Dermis blood vessel endothelial cell (primary cell): ENCODE measurements around the gene RARRES2. TPM values are rescaled to one million over a fixed set of nuclear protein-coding genes. Genes with fewer than 3 reads are reported as not detected.
A peak's percentile ranks its signal among the peaks of the same experiment; 100 is the strongest.
"Not testable (repeated sequence)": the region's sequence is repeated elsewhere in the genome, so short reads cannot be mapped to it uniquely, and the experiment has no call there.

Experiments used
- DNase-seq: peaks from one replicate; pipeline ENCODE4 v3.0.0; 2010
- total RNA-seq: library from RNA; depleted of rRNA; stranded (reverse); fragments of >200 nt; gene quantifications from 2 replicates; pipeline ENCODE4 v1.2.3, GENCODE V29; 2014

The RARRES2 gene
- 0.65 and 1.9 TPM in 2 replicates for total RNA-seq

DNA sequence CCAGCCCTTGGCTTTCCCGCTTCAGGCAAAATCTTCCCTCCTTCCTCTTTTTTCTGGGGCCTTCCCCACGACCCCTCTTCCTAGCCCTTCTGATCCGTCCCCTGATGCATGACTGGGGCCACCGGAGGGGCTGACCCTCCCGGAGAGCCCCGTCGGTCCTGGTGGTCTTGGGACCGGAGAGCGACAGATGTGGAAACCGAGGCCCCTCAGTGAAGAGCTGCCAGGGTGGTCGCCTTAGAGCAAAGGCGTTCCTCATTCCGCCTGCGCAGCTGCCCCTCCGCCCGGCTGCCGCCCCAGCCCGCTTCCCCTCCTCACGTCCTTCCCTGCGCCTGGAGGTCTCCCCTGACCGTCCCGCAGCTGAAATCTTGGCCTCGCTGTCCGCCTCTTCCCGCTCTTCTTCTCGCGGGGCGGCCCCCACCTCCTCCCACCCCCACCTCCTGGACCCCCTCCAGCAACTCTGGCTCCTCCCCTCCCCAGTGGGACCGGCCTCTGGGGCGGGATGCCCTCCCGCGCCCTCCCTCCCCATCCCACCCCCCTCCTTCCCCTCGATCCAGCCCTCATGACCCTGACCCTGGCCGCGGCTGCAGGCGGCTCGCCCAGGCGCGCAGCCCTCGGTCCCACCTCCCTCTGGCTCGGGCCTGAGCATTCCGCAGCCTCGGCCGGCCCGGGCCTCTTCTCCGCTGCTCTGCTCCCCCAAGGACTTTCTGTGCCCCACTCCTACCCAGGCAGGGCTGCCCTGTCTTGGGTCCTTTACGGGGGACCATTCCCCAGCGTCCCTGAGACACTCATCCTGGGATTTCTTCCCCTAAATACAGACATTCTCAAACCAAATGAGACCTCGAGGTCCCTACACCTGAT, at the start of gene RARRES2:
RARRES2 (minus strand) TSS at position 367 of the 858 bp plus-strand sequence. CDS start 1,020 bp downstream, outside the sequence.
- no peak for DNase-seq

DNA sequence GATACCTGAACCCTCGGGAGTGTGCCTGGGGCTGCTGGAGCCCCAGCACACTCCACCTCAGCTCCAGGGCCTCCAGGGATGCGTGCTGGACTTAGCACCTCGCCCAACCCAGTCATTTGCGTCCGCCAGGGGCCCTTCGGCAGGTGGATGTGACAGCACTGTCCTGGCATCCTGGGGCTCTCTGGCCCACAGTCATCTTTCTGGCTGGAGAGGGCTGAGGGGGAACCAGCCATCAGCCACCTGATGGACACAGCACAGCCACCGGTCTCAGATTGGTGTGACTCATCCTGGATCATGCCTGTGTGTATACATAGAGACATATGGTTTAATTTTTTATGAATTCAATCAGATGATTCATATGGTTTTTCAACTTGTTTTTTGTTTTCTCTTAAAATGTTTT, 48.8 kb upstream of the RARRES2 start:
- DNase-seq, result no peak

DNA sequence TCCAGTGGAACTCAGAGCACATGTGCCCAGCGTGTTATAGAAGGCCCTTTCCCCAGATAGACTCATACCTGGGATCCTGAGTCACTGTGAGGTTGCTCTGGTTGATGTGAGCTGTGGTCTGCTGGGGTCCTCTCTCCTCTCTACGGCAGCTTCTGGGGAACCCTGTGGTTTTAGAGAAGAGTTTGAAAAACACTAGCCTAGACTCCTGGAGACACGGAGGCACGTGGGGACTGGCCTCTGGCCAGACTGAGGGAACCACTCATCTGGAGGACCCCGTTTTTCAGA, 48.0 kb upstream of the RARRES2 start:
- DNase-seq, result no peak

DNA sequence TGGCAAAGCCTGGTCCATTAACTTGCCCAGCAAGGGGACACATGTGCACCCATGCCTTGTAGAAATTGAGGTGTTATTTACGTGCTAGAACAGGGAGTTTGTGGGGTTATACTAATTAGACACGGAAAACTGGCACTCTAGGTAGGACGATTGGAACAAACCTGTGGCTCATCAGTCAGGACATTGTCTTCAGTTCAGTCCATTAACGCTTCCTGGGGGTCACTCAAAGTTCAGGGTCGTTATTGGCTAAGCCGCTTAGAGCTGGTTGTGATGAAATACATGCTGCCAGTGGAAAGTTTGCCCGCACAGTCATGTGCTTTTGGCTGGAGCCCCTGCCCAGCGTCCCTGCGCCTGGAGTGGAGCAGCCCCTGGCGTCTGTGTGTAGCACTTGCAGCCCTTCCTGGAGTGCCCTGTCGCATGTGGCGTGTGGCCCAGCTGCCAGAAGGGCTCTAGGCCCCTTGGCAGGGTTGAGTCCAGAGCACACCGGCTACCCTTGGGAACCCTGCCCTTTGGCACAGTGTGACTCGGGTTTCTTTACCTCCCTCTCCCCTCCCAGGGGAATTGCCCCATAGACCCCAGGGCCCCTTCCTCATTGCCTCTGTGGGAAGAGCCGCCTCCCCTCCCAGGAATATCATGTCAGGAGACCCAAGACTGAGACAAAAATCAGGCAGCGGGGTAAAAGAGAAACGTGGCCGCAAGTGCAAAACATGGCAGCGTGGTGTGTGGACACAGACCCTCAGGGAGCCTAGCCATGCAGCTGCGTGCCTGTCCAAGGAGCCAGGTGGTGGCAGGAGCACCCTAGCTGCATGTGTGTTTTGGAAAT, 47.5 kb upstream of the RARRES2 start:
- peak; percentile 75 for DNase-seq

DNA sequence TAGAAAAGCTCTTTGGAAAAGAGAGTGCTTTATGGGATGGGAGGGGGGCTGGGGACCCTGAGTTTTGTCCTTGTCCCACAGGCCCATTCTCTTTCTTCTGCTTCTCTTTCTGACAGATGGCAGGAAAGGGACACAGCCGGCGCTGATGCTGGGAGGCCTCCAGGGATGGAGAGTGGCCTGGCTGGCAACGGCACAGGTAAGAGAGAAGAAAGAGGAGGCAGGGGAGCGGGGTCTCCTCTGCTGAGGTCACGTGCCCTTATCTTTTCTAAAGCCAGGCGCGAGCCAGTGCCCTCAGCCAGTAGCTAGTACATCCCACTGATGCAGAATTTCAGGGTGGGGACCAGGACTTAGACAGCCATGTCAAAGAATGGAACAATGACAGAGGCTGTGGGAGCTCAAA, 46.9 kb upstream of the RARRES2 start:
- DNase-seq, result no peak

DNA sequence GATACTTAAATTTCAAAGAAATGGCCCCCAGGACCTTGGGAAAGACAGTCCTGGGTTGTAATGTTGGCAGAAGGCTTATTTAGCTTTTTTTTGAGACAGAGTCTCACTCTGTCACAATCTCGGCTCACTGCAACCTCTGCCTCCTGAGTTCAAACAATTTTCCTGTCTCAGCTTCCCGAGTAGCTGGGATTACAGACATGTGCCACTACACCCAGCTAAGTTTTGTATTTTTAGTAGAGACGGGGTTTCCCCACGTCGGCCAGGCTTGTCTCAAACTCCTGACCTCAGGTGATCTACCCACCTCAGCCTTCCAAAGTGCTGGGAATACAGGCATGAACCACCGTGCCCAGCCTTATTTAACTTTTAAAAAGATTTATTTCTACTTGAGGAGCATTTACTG, 44.5 kb upstream of the RARRES2 start:
- not testable (repeated sequence) for DNase-seq

DNA sequence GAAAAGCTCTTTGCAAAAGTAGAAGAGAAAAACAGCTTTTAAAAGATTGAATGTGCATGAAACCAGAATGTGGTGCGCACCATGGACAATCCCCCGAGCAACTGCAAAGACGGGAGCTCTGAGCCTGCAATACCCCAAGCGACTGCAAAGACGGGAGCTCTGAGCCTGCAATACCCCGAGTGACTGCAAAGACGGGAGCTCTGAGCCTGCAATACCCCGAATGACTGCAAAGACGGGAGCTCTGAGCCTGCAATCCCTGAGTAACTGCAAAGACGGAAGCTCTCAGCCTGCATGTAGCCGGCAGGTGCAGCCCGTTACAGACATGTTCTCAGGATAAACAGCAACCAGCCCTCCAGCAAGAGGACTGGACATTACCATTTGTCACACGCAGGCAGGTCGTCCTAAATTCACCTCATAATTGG, 43.9 kb upstream of the RARRES2 start:
- no peak for DNase-seq

DNA sequence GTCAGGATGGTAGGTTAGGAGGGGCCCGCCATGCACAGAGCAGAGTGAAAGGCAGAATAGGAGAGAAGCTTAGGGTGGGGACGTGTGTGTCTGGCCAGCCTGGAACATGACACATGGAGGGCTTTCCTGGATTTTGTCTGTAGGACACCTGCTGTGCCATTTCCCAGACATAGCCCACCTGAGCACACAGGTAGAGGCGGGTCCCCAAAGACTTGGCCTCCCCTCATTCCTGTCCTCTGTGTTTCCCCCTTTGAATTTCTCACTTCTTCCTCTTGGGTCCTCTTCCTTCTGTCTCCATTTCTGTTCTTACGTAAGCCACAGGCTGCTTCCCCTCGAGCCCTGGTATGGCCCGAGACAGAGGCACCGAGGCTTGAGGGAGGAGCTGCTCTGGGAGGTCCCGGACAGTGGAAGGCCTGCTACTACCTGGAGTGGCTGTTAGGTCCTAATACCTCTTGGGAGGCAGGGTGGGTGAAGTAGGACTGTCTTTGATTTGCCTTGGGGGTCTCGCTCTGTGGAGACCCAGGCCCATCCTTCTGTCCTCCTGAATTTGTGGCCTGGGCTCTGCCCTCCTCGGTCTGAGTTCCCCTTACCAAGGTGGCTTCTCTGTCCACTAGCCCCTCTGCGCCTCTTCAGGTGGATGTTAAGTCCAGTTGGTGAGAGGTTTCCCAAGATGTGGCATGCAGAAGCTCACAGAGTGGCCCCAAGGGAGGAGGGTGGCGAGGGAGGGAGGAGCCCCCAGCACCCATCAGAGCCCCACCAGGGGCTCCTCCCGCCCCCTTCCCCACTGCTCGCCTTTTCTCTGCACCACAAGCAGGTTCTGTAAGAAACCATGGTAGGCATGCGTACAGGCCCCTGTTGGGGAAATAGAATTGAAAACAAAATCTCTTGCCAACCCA, 43.2 kb upstream of the RARRES2 start:
- DNase-seq, result no peak

DNA sequence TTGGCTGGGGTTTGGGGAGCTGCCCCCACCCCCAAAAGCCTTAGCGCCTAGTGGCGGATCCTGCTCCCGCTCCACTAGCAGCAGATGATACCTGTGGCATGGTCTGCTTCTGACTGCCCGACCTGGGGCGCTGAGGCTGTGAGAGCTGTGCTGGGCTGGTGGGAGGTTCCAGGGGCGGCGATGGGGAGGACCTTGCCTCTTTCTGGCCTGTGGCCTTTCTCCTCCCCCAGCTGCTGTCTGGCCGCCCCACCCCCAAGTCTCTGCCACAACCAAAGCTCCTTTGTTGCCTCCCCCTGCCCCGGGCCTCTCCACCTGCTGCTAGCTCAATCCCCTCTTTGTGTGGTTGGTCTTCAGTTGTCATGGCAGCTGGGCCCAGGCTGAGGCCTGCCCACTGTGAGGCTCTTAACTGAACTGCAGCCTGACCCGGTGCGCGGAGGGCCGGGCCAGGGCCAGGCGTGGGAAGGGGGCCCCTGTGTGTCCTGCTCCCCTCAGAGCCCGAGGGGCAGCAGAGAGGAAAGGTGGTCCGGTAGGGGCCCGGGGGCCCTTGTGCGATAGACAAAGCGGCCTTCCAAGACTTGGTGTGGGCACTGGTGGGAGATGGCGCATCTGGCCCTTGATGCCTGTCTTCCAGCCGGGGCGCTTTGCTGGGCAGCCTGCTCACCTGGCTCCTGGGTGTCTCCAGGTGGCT, 42.4 kb upstream of the RARRES2 start:
- DNase-seq, result no peak

DNA sequence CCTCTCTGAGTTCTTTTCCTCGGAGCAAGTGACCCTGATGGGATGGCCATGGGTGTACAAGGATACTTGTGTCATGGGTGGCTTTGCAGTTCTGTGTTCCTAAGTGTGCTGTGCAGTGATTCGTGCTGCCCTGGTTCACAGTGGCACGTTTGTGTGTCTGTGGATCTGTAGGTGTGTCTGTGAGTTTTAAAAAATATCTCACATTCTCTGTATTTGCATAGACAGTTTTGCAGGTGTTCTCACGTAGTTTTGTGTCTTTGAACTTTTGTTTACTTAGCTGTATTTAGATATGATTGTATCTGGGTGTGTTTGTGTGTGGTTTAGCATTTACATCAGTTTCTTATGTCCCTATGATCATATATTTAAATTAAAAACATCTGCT, 41.4 kb upstream of the RARRES2 start:
- DNase-seq, result no peak

DNA sequence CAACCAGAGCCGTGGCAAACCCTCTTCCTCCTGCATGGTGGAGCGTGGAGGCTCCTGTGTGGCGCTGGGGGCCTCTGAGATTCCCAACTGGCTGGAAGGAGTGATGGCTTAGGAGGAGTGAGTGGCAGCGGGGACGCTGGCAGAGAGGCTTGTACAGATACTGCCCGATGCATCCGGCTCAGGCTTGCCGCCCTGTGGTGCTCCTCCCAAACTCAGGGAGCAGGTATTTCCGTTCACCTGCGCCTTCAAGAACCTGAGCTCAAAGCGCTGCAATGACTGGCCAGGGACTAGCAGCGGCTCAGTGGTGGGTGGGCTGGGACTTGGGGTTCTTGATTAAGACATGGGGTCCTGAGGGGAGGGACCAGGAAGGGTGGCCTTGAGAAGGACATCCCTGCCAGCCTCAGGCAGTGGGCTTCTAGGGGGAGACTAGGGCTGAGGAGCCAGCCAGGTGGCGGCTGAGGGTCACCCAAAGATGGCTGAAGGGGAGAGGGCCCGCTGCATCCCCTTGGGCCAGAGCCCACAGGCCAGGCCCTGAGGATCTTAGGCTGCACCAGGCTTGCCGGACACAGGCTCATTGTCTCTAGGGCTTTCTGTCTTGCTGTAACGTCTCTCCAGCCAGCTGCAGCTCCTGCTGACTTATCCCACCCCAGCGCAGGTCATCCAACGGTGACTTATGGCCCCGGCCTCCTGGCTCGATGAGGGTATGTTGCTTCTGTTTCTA, 40.9 kb upstream of the RARRES2 start:
- no peak for DNase-seq

DNA sequence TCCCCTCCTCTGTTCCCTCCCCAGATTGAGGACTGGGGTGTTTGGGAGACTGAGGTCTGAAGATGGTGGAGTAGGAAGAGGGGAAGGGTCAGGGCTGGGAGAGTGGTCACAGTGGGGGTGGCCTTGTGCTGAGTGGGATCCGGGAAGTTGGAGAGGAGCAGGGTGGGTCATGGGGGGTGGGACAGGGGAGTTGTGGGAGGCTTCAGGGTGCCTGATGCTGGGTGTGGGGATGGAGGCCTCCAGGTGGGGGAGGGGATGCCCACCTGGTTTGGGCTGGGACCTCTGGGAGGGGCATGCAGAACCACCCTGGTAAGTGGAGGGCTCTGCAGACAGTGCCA, 40.3 kb upstream of the RARRES2 start:
- DNase-seq, result no peak

DNA sequence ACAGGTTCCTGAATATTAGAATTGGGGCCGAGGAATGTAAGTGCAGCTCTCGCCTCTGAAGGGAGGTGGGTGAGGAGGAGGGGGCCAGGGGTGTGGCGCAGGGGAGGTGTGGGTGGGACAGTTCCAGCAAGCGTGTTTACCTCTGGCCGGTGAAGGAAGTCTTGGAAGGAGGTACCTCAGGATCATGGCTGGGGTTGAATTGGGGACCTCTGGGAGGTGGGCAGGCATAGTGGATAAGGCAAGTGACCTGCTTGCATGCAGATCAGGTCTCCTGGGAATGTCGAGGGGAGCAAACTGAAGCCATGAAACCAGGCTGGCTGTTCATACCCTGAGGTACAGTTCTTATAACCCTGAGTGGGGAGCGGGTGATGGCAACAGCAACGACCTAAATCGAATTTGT, 39.7 kb upstream of the RARRES2 start:
- no peak for DNase-seq

DNA sequence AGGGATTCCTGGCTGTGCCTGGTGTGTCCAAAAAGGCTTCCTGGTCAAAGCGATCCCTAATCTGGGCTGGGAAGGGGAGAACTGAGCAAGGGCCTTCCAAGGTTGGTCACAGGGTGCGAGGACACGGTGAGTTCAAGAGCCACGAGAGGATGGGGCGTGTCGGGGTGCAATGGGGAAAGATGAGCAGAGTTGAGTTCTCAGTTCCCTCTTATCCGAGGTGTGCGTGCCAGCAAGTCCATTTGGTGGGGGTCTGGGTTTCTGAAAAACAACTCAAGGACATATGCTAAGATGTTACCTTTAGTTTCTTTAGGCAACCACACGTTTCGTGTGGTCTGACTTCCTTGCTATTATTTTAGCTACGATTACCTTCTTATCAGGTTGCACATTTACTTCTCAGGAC, 39.0 kb upstream of the RARRES2 start:
- no peak for DNase-seq

DNA sequence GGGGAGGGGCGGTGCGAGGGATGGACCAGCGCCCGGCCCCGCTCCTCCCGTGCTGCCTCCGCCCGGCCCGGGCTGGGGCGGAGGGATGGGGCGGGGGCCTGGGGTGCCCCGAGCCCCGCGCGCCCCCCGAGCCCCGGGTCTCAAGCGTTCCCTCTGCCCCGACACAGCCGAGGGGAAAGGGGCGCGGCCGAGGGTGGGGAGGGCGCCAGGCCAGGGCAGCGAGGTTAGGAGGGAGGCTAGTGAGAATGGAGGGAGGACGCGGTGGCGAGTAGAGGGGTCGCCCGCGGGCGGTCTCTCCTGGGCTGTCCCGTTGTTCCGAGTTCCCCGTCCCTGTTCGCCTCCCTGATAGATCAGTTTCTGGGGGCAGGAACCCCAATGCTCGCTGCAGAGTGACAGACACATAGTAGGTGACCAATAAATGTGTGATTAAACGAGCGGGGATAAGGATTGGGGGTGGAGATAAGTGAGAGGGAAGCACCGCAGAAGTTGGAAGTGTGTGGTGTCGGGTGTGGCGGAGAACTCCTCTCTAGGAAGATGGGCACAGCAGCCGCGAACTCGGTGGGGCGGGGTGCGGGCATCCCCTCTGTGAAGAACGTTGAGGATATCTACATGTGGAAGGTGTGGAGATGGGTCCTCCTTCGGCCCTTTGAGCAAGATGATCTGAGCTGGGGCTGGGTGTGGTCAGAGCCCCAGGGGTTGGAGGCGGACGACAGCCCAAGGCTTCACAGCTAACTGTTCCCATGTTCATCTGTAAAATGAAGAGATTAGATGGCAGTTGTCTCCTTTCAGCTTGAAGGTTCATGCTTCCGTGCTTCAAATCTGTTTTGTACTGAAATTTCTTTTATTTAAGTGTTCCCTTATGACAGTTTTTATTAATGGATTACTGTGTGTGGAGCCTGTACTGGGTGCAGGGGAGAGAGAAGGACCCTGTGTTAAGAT, 38.3 kb upstream of the RARRES2 start:
- peak; percentile 37 for DNase-seq

DNA sequence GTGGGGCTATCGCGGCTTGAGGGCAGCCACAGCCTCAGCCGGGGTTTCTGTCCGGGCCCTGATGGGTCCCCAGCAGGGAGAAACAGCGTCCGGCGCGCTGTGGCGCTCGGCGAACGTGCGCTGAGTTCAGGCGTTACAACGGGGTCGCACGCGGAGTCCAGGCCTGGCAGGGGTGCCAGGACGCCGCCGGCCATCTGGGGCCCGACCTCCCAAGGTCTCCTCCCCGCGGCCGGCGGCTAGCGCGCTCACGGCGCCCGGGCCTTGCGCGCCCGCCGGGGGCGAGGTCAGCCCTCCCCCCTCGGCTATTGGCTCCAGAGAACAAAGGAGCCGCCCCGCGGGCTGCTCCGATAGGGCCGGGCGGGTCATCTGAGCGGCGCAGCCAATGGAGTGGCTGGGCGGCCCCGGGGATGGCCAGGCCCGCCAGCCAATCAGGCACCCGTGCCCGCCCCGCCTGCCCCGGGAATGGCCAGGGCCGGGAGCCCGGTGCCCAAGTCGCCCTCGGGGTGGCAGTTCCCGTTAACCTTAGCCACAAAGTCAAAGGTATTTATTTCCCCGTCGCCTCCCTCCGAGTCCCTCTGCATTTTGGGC, 37.5 kb upstream of the RARRES2 start, which contains the start of gene ZNF775:
ZNF775 (plus strand) TSS at position 478 of the 588 bp plus-strand sequence. CDS start 9,141 bp downstream, outside the sequence.
- peak; percentile 96 for DNase-seq

DNA sequence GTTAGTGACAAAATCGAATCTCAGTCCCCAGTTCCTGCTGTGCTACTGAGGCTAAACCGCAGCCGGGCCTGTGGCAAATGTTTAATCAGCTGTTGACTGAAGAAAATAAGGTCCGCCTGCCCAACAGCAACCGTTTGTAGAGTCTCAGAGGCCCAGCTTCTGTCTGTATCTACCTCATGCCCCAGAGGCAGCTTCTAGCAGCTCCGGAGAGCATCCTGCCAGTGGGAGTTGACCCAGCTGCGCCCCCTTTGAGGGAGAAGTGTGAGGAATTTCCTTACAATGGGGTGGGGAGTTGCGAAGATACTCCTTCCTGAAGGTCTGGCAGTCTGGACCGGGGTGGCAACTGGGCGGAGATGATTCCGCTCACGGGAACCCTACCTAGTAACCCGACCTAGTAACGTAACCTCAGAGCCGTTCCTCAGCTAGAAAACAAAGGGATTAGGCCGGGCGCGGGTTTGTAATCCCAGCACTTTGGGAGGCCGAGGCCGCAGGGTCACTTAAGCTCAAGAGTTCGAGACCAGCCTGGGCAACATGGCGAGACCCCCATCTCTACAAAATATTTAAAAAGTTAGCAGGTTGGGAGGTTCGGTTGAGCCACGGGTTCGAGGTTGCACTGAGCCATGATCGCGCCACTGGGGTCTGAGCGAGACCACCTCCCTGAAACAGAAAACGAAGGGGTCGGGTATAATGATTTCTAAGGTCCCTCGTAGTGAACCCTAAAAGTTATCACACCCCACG, 36.9 kb upstream of the RARRES2 start:
- DNase-seq, result peak; percentile 88

DNA sequence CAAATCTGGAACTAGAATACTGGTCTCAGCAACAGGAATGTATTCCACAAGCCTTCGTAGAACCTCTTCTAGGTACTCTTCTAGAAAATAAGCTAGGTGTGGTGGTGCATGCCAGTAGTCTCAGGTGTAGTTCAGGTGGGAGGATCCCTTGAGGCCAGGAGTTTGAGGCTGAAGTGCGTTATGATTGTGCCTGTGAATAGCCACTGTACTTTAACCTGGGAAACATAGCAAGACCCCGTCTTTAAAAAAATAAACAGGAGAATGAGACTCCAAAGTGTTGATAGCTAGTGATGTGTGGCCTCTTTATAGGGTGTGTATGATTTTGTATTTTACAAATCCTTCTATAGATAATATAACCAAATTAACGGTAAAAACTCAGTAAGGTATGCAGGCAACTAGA, 36.2 kb upstream of the RARRES2 start:
- DNase-seq, result no peak

DNA sequence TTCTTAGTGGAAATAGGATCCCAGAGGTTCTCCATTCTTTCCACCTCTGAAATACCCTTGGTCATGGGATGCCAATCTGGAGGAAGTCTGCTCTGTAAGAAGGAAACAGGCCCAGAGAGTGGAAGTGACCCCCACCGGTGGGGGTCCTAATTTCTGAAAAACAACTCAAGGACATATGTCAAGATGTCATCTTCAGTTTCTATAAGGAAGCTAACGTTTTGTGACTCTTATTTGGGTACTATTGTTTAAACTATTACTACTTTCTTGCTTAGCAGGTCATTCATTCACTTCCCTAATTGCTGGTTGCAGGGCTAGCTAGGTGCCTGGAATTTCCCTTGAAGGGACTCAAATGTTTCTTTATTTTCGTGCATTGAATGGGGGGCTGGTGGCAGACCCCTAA, 35.8 kb upstream of the RARRES2 start:
- DNase-seq, result peak; percentile 56
